K562 treated with DMSO at 1 percent for 48 hours (cell line): ENCODE results near the gene MRPL40. TPM values are rescaled to one million over a fixed set of nuclear protein-coding genes. Genes with fewer than 3 reads are reported as not detected.

Source experiments
- total RNA-seq: library from RNA; unstranded; fragments of 300-600 nt; gene quantifications from 2 replicates; pipeline ENCODE4 v1.2.3, GENCODE V29; 2022; ENCODE audit warnings: low replicate concordance; ENCODE audit errors: extremely low read depth

Gene MRPL40
- not detected in 2 replicates for total RNA-seq

GRCh38 chr22:19432133-19432851, at the start of gene MRPL40:
TSS of gene MRPL40 (plus strand) at chr22:19432545. CDS start at chr22:19432555, 10 bp downstream.

GRCh38 chr22:19431649-19432132, 654 bp upstream of the MRPL40 start, which contains the start of gene HIRA:
TSS of gene HIRA (minus strand) at chr22:19431733. CDS start at chr22:19431476, 257 bp downstream.

DNA sequence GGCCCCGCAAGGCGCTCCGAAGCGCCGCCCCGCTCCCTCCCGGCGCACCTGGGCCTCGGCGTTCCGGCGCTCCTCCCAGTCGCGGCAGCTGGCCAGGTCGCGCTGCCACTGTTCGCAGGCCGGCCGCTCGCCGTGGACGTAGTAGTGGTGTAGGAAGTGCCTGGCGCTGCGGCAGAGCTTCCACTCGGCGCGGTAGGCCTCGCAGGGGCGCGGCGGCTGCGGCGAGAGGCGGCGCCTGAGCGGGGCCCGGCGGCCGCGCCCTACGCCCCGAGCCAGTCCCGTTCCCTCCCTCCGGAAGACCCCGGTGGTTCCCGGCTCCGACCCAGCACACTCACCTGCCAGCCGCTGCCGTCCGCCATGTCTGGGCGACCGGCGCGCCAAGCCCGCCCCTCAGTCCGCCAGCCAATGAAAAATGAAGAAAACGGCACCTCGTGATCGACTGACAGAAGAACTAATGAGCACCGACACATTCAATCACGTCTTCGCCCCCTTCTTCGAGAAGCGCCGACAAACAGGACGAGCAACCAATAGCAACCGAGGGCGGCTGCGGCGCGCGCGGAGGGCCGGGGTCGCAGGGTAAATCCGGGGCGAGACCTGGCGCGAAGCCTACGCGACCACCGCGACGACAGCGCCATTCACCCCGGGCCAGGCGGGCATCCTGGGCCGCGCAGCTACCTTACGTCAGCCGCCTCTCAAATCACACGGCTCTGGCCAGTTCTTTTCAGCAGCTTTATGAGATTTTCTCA, 15.2 kb downstream of the MRPL40 start, which contains the start of gene C22orf39:
C22orf39 (minus strand) TSS at position 382 of the 746 bp plus-strand sequence; CDS start at position 359, 23 bp downstream.

DNA sequence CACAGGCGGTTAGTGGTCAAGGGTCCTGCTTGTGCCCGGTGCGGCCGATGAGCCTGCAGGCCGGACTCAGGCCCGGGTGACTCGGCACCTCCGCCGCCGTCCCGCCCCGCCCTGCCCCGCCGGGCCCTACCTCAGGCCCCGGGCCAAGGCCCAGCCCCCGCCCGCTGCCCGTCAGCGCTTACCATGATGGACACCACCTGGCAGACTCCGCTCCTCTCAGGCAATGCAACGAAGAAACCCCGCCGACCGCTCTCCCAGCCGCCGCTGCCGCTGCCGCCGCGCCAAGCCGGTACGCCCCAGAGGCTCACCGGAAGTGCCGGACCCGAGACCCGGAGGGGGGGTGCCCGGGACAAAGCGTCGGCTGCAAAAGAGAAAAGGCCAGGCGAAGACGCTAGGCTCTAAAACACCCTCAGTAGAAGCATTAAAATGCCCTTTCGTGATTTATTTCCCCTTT, 46.6 kb downstream of the MRPL40 start, which contains the start of gene UFD1:
UFD1 (minus strand) TSS at position 293 of the 454 bp plus-strand sequence; CDS start at position 185, 108 bp downstream.

GRCh38 chr22:19479355-19480172, 47.2 kb downstream of the MRPL40 start, which contains the start of gene CDC45:
TSS of gene CDC45 (plus strand) at chr22:19479920. CDS start at chr22:19479969, 49 bp downstream.

Other genes with a start within 250 kb of the MRPL40 start
- not detected in 2 replicates for gene CLTCL1, start 140.8 kb upstream of the MRPL40 start, total RNA-seq
- not detected in 2 replicates for gene HIRA, start 812 bp upstream of the MRPL40 start, total RNA-seq
- gene C22orf39, start 15.2 kb downstream of the MRPL40 start, total RNA-seq = not detected in 2 replicates
- not detected in 2 replicates for gene UFD1, start 46.6 kb downstream of the MRPL40 start, total RNA-seq
- not detected in 2 replicates for gene CDC45, start 47.4 kb downstream of the MRPL40 start, total RNA-seq
- gene CLDN5, start 91.9 kb downstream of the MRPL40 start, total RNA-seq = not detected in 2 replicates